Keratinocyte (primary cell): ENCODE measurements around the gene PLXNA1.

Experiments
- CTCF ChIP-seq, 3 experiments: IDR thresholded peaks in 1 of 3; conservative IDR thresholded peaks in 1 of 3; optimal IDR thresholded peaks in 1 of 3; 2 replicates in 2 of 3; 3 replicates in 1 of 3; pipeline versions ENCODE3 to v1.5.1; 2011; ENCODE audit warnings: low read length in 3 of 3, mild to moderate bottlenecking in 3 of 3, moderate library complexity in 2 of 3, control low read depth in 1 of 3, inconsistent platforms in 1 of 3; ENCODE audit not compliant: insufficient read depth in 2 of 3; ENCODE audit errors: extremely low read depth in 1 of 3
- EZH2 ChIP-seq: IDR thresholded peaks from one replicate; pipeline ENCODE4 v1.6.1; 2012; ENCODE audit warnings: inconsistent platforms, mild to moderate bottlenecking, low read length, moderate library complexity

GRCh38 chr3:127003601-127004280 is 20.8 kb downstream of the PLXNA1 start:
- no peak for TF ChIP-seq CTCF (optimal IDR thresholded peaks at IDR 0.05 in 1 of 3, IDR thresholded peaks at IDR 0.05 in 1 of 3, conservative IDR thresholded peaks at IDR 0.05 in 1 of 3; ENCODE audit: extremely low read depth in 1 of 3, insufficient read depth in 2 of 3, low read length in 3 of 3)
- no peak for TF ChIP-seq EZH2
